HepG2 (cell line): Measurements from ENCODE around the gene ATP9B. TPM values are rescaled to one million over a fixed set of nuclear protein-coding genes. Genes with fewer than 3 reads are reported as not detected.

Experiments used
- ARHGAP35 ChIP-seq: sonication (generic); formaldehyde crosslinking; IDR thresholded peaks from 2 replicates; pipeline ENCODE4 v1.9.0; 2022; ENCODE audit warnings: mild to moderate bottlenecking, inconsistent platforms, moderate library complexity, missing genetic modification reagents, borderline replicate concordance
- GTF3A ChIP-seq: sonication (generic); formaldehyde crosslinking; conservative IDR thresholded peaks from 2 replicates; pipeline ENCODE4 v1.4.0; 2020; ENCODE audit warnings: mild to moderate bottlenecking, missing genetic modification reagents
- MIER3 ChIP-seq: IDR thresholded peaks from 2 replicates; pipeline ENCODE4 v1.6.1; 2016; ENCODE audit warnings: missing compliant biosample characterization, borderline replicate concordance
- MLLT10 ChIP-seq: sonication (generic); formaldehyde crosslinking; IDR thresholded peaks from 2 replicates; pipeline ENCODE4 v1.4.0; 2020; ENCODE audit warnings: missing genetic modification reagents
- NFIB ChIP-seq: sonication (generic); formaldehyde crosslinking; IDR thresholded peaks from 2 replicates; pipeline ENCODE4 v1.9.0; 2021; ENCODE audit warnings: missing genetic modification reagents, mild to moderate bottlenecking, borderline replicate concordance
- NKX3-1 ChIP-seq: sonication (generic); formaldehyde crosslinking; IDR thresholded peaks from 2 replicates; pipeline ENCODE4 v1.5.0; 2020; ENCODE audit warnings: missing genetic modification reagents
- NR2F6 ChIP-seq, 2 experiments: IDR thresholded peaks; 2 replicates each; pipeline ENCODE4 v1.6.1; 2016; ENCODE audit warnings: antibody characterized with exemption in 1 of 2, mild to moderate bottlenecking in 1 of 2
- PHF21A ChIP-seq: sonication (generic); formaldehyde crosslinking; IDR thresholded peaks from 2 replicates; pipeline ENCODE4 v1.5.0; 2020; ENCODE audit warnings: mild to moderate bottlenecking, missing genetic modification reagents
- RFXANK ChIP-seq: IDR thresholded peaks from 2 replicates; pipeline ENCODE4 v1.6.1; 2016
- SNAI1 ChIP-seq: sonication (generic); formaldehyde crosslinking; IDR thresholded peaks from 2 replicates; pipeline ENCODE4 v1.5.0; 2020; ENCODE audit warnings: mild to moderate bottlenecking, missing genetic modification reagents, borderline replicate concordance
- ZBTB1 ChIP-seq: sonication (generic); formaldehyde crosslinking; IDR thresholded peaks from 2 replicates; pipeline ENCODE4 v1.4.0; 2020; ENCODE audit warnings: missing genetic modification reagents, borderline replicate concordance
- ZNF292 ChIP-seq: sonication (generic); formaldehyde crosslinking; IDR thresholded peaks from 2 replicates; pipeline ENCODE4 v1.8.1; 2022; ENCODE audit warnings: mild to moderate bottlenecking, low read depth, missing genetic modification reagents, borderline replicate concordance
- ZNF329 ChIP-seq: sonication (generic); formaldehyde crosslinking; IDR thresholded peaks from 2 replicates; pipeline ENCODE4 v1.9.0; 2021; ENCODE audit warnings: low read depth, mild to moderate bottlenecking, missing genetic modification reagents
- ZNF557 ChIP-seq: sonication (generic); formaldehyde crosslinking; IDR thresholded peaks from 2 replicates; pipeline ENCODE4 v1.4.0; 2020; ENCODE audit warnings: missing genetic modification reagents
- ZNF567 ChIP-seq: sonication (generic); formaldehyde crosslinking; IDR thresholded peaks from 2 replicates; pipeline ENCODE4 v1.8.1; 2023; ENCODE audit warnings: mild to moderate bottlenecking, missing genetic modification reagents, borderline replicate concordance
- ZNF609 ChIP-seq: sonication (generic); formaldehyde crosslinking; IDR thresholded peaks from 2 replicates; pipeline ENCODE4 v1.4.0; 2020; ENCODE audit warnings: mild to moderate bottlenecking, missing genetic modification reagents, borderline replicate concordance
- ZNF639 ChIP-seq: conservative IDR thresholded peaks from 2 replicates; pipeline ENCODE4 v1.6.1; 2018; ENCODE audit warnings: missing genetic modification reagents
- ZNF644 ChIP-seq: IDR thresholded peaks from 2 replicates; pipeline ENCODE4 v1.6.1; 2016; ENCODE audit warnings: low read depth
- ZNF652 ChIP-seq: IDR thresholded peaks from 2 replicates; pipeline ENCODE4 v1.6.1; 2016; ENCODE audit warnings: low read depth, borderline replicate concordance
- ZSCAN25 ChIP-seq: sonication (generic); formaldehyde crosslinking; IDR thresholded peaks from 2 replicates; pipeline ENCODE4 v1.8.0; 2022; ENCODE audit warnings: mild to moderate bottlenecking, missing genetic modification reagents
- polyA plus RNA-seq, 8 experiments: library from polyadenylated mRNA; depleted of rRNA in 3 of 8; stranded (reverse) in 7 of 8; unstranded in 1 of 8; fragments of >200 nt; fragmentation: Illumina TruSeq in 4 of 8; extraction: Trizol in 4 of 8; gene quantifications; 2 replicates each; pipeline versions ENCODE4 v1.2.1 to v1.2.3, GENCODE V29; 2011 to 2016; ENCODE audit warnings: low read depth in 4 of 8, missing spikeins in 1 of 8, mixed read lengths in 1 of 8; ENCODE audit not compliant: insufficient read depth in 1 of 8
- total RNA-seq, 5 experiments: library from RNA; depleted of rRNA; stranded (reverse); fragments of >200 nt; fragmentation: Illumina TruSeq; extraction: Trizol; gene quantifications; 2 replicates each; pipeline ENCODE4 v1.2.3, GENCODE V29; 2016; ENCODE audit warnings: low read depth in 1 of 5
- TF ChIP-seq, protein P1 (sequence below): sonication (generic); formaldehyde crosslinking; IDR thresholded peaks from 2 replicates; pipeline ENCODE4 v1.4.0; 2020; ENCODE audit warnings: missing genetic modification reagents
- TF ChIP-seq, protein P2 (sequence below): IDR thresholded peaks from 2 replicates; pipeline ENCODE4 v1.6.1; 2016

The ATP9B gene
- total and polyA plus RNA-seq, 2 of the 13 experiments (the other 11 are each of a cell fraction or from before 2014, with no cell fraction given): 10.8 to 11.3 TPM

- TF ChIP-seq ZNF644 (no peak), ZNF329 (0 out of 2 replicates have a peak, but pooled peaks have one; percentile 31), MLLT10 (CRISPR knock-in tag) (no peak), ZSCAN25 (CRISPR knock-in tag) (peak; percentile 13; the same call in 1 of the 2 replicates), ZNF557 (no peak), NFIB (CRISPR knock-in tag) (no peak), ARHGAP35 (CRISPR knock-in tag) (no peak), ZNF639 (no peak), ZBTB1 (no peak), NR2F6 (IDR thresholded peaks at IDR 0.05) (no peak), NR2F6 (CRISPR knock-in tag; IDR thresholded peaks at IDR 0.05) (no peak), RFXANK (no peak), SNAI1 (CRISPR knock-in tag) (0 out of 2 replicates have a peak, but pooled peaks have one; percentile 41), NKX3-1 (CRISPR knock-in tag) (no peak), ZNF567 (CRISPR knock-in tag) (no peak), PHF21A (CRISPR knock-in tag) (0 out of 2 replicates have a peak, but pooled peaks have one; percentile 24), GTF3A (CRISPR knock-in tag) (no peak), MIER3 (CRISPR knock-in tag) (no peak), ZNF652 (no peak), ZNF609 (CRISPR knock-in tag) (no peak), ZNF292 (no peak)
- TF ChIP-seq, protein P1, sequence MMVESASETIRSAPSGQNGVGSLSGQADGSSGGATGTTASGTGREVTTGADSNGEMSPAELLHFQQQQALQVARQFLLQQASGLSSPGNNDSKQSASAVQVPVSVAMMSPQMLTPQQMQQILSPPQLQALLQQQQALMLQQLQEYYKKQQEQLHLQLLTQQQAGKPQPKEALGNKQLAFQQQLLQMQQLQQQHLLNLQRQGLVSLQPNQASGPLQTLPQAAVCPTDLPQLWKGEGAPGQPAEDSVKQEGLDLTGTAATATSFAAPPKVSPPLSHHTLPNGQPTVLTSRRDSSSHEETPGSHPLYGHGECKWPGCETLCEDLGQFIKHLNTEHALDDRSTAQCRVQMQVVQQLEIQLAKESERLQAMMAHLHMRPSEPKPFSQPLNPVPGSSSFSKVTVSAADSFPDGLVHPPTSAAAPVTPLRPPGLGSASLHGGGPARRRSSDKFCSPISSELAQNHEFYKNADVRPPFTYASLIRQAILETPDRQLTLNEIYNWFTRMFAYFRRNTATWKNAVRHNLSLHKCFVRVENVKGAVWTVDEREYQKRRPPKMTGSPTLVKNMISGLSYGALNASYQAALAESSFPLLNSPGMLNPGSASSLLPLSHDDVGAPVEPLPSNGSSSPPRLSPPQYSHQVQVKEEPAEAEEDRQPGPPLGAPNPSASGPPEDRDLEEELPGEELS (CRISPR knock-in tag): no peak
- TF ChIP-seq, protein P2, sequence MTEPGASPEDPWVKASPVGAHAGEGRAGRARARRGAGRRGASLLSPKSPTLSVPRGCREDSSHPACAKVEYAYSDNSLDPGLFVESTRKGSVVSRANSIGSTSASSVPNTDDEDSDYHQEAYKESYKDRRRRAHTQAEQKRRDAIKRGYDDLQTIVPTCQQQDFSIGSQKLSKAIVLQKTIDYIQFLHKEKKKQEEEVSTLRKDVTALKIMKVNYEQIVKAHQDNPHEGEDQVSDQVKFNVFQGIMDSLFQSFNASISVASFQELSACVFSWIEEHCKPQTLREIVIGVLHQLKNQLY (CRISPR knock-in tag): no peak
Measured at GRCh38 chr18:79069717-79070151, 540 bp downstream of the ATP9B start (continued).
